Activated T-helper 1 cell treated with Interleukin-2 at 50 U/mL for 16 hours (primary cell): ENCODE results near the gene ARHGAP40.

Source experiments
- DNase-seq: peaks from one replicate; pipeline ENCODE4 v3.0.0-alpha.2; 2020; ENCODE audit warnings: low read depth

ARHGAP40 gene

DNA sequence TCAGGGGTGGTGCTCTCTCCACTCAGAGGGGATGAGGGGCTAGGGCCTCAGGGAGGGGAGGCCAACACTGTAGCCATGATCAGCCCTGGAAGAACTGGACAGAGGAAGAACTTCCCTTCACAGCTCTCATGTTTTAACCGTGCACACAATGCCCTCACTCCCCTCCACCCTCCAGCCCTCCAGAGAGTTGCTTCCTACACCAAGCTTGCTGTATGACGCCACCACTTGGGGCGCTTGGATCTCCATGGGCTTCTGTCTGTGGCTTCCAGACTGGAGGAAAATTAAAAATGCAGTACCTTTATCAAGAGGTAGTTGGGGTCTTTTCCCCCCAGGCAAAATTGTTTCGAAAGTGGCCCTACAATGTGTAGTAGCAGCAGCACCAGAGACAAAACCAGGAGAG, 48.4 kb downstream of the ARHGAP40 start:
- no peak for DNase-seq

DNA sequence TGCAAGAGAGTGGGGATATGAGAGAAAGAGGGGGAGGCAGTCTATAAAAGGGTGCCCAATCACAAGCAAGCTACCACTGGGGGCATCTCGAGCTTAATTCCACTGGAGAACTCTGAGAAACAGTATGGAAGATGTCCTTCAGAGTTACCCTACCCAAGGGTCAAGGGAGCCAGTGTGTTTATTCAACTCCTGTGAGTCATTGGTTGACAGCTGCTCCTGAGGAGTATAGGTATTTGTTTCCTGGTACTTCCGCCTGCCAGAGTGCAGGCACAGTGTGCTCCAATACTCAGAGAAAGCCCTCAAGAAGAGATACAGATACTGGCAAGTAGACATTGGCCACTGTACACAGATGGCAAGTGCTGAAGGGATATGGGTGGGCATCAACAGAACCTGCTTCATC, 49.5 kb downstream of the ARHGAP40 start:
- DNase-seq = no peak

GRCh38 chr20:38651562-38651961, 50.0 kb downstream of the ARHGAP40 start:
- DNase-seq = no peak

DNA sequence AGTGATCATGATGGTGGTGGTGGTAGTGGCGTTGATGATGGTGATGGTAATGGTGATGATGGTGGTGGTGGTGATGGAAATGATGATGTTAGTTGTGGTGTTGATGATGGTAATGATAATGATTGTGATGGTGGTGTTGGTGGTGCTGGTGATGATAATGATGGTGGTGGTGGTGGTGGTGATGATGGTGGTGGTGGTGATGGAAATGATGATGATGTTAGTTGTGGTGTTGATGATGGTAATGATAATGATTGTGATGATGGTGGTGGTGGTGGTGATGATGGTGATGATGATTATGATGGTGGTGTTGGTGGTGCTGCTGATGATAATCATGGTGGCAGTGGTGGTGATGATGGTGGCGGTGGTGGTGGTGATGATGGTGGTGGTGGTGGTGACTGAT, 51.4 kb downstream of the ARHGAP40 start:
- no peak for DNase-seq

- DNase-seq = no peak
These were observed 55.8 kb downstream of the ARHGAP40 start for GRCh38 chr20:38657390-38657789.

DNA sequence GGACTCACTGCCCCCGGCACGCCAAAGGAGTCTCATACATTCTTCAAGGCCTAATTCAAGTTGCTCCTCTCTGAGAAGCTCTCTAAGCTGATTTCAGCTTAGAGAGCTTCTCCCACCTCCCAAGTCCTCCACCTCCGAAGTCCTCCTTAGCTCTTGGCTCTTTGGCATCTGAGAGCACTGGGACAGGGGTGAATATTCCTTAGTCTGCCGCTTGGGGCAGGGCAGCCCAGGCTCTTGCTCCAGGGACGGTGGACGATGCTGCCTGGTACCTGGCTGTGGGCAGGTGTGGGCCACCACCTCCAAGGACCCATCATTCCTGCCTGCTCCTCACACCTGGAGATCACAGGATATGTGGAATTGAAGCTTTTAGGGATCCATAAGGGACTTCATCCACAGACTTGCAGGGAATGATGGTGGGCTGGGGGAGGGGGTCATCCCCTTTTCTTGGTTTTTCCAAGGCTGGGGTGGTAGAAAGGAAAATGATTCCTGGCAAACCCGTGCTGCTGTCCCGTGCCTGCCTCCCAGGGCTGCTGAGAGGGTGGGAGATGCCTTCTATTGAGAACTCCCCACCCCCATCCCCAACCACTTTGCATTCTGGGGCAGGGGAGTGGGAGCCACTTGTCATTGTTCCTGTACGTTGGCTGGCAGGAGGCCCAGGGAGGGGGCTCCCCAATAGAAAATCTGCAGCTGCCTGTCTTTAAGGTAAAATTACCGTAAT, 57.4 kb downstream of the ARHGAP40 start:
- no peak for DNase-seq

GRCh38 chr20:38659597-38659880, 57.9 kb downstream of the ARHGAP40 start:
- no peak for DNase-seq

- DNase-seq = no peak
These were observed 58.8 kb downstream of the ARHGAP40 start for GRCh38 chr20:38660429-38660828.

DNA sequence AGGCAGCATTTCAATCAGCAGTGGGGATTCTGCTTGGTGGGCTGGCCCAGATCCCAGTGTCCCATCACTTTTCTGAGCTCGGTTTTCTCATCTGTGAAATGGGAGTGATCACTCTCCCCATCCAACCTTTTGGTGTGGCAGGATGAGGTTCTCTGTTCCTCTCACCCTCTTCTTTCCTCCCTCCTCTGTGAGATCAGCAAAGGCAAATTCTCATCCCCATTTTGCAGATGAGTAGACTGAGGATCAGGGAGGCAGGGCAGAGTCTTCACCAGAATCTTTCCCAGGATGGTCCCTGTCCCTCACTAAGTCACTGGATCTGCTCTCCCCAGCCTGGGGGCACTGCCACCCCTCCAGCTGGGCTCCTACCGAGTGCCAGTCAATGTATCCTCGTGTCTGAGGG, 62.1 kb downstream of the ARHGAP40 start:
- DNase-seq = no peak

- no peak for DNase-seq
These were observed 62.7 kb downstream of the ARHGAP40 start for GRCh38 chr20:38664284-38664683.

DNA sequence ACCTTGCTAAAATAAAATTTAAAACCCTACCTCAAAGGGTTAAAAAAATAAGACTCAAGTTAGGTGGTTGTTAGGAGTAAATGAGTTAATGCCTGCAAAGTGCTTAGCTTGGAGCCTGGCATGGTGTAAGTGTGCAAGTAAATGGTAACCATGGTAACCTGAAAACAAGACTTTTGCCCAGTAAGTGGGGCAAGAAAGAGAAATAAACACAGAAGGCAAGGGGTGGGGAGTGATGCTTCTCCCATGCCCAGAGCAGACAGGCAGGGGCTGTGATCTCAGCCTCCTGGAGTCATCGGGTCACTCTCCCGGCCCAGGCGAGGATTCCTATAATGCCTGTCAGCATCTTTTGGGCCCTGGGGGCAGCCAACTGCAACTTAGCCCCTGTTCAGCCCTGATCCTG, 63.5 kb downstream of the ARHGAP40 start:
- no peak for DNase-seq

DNA sequence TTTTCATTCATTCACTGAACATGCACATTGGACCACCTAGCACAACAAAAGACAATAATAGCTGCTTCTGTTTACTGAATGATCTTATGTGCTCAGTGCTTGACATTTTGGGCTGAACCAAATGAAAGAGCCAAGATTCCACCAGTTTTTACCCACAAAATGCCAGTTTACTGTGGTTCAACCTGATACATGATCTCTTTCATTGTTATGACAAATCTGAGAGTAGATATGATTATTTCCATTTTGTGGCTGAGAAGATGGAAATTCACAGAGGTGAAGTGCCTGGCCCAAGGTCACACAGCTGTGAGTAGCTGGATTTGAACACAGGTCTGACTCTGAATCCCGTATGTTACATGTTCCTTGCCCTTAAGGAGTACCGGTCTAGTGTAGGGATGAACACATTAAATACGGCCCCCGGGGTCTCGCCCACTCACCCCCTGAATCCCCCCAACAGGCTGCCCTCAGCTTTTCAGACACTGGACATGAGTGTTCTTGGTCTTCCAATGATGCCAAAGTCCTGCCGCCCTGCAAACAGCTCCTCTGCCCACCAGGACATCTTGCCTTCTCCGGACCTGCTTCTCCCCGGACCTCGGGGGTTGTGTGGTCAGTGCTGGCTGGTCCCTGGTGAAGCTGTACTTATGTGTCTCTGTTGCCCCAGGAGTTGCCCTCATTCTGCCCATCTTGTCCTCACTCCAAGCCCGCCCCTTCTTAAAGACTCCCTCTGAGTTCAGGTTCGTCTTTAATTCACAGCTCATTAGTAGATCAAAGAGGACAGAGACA, 64.1 kb downstream of the ARHGAP40 start:
- no peak for DNase-seq

DNA sequence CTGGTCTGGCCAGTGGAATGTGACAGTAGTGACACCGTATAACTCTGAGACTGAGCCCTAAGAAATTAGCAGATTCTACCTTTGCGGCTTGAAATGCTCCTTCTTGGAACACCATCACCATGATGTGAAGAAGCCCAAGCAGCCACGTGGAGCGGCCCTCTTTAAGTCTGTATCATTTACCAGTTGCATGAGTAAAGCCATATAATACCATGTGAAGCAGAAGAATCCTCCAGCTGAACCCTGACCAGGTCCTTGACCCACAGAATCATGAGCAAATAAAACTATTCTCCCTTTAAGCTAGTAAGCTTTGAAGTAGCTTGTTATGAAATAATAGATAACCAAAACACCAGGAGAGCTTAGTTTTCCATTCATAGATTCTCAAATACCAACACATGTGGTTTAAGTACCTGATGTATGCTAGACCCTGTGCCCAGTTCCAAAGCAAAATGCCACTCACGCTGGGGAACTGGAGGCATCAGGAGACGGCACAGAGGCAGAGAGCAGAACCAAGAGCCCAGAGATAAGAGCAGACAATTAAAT, 65.9 kb downstream of the ARHGAP40 start:
- DNase-seq = no peak

DNA sequence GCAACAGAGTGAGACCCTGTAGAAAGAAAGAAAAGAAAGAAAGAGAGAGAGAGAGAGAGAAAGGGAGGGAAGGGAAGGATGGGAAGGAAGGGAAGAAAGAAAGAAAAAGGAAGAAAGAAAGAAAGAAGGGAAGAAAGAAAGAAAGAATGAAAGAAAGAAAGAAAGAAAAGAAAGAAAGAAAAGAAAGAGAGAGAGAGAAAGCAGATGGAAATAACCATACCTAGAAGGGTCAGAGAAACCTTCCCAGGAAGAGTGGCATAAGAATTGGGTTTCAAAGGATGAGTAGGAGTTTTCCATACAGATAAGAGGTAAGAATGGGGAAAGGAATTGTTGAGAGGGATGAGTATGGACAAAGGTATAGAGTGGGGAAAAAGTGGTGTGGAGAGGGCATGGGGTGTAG, 68.1 kb downstream of the ARHGAP40 start:
- DNase-seq = no peak

- no peak for DNase-seq
These were observed 69.2 kb downstream of the ARHGAP40 start for GRCh38 chr20:38670786-38671185.

- DNase-seq = no peak
These were observed 69.6 kb downstream of the ARHGAP40 start for GRCh38 chr20:38671186-38671585.

- DNase-seq = no peak
These were observed 70.2 kb downstream of the ARHGAP40 start for GRCh38 chr20:38671701-38672292.

DNA sequence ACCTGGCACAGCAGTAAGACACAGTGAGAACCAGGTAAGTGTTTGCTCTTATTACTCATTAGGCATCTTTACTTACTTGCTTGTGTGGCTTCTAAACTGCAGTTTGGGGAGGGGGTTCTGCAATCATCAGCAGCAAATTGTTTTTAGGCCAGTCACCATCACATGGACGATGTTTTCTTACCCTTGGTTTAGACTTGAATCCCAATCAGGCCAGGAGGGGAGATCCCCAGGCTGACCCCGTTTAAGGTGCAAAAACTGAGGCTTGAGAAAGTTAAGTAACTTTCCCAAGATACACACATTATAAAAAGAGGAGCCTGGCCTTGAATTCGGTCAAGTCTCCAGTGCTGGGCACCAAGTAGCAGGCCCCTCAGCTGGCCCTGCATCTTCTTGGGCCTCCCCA, 70.9 kb downstream of the ARHGAP40 start:
- no peak for DNase-seq

DNA sequence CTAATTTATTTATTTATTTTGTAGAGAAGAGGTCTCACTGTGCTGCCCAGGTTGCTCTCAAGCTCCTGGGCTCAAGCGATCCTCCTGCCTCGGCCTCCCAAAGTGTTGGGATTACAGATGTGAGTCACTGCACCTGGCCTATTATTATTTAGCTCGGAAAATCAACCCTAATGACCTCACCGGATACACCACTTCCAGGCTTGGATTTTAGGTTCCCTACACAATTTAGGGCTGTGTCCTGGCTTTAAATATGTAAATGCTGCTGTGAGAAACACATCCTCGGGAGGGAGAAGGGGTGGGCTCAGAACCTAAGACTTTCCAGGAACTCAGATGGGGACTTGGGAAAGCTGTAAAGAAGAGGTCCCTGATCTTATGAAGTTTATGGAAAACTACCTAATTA, 71.7 kb downstream of the ARHGAP40 start:
- DNase-seq = no peak

- DNase-seq = no peak
These were observed 72.1 kb downstream of the ARHGAP40 start for GRCh38 chr20:38673725-38674091.

- DNase-seq = peak; percentile 38
These were observed 72.6 kb downstream of the ARHGAP40 start for GRCh38 chr20:38674092-38674764.

DNA sequence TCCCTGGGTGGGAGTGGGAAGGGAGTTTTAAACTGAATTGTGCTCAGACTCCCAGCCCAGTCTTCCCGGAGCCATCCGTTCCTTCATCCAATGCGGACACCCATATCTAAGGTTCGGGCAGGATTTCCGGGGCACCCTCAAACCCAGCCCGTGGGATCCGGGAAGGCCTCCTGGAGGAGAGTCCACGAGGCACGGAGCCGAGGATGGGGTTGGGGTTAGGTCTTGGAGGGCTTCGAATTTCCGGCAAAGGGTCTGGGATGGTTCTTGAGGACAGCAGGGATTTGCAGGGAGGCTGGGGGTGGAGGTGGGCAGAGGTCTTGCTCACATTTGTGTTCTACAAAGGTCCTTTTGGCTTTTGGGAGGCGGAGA, 73.1 kb downstream of the ARHGAP40 start:
- no peak for DNase-seq

DNA sequence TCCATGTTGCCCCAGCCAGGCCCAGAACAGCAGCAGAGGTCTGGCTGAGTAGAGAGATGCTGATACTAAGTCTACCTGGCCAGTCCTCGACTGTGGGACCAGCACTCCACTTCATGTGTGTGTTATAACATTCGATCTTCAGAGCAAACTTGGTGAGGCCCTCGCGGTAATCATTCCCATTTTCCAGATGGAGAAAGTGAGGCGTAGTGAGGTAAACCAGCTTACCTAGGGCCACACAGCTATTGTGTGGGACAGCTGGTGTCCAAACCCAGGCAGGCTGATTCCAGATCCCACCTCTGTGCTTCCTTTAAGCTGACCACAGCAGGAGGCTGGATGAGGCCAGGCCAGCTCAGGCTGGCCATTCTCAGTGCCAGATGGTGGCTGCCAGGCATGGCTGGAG, 75.0 kb downstream of the ARHGAP40 start:
- no peak for DNase-seq
